Measurements from ENCODE around the gene ANKRD62.
"Not testable (repeated sequence)": the region's sequence is repeated elsewhere in the genome, so short reads cannot be mapped to it uniquely, and the experiment has no call there.

ANKRD62 gene

GRCh38 chr18:12101266-12101665 lies 7.6 kb downstream of the ANKRD62 start:
- DNase-seq = no peak

GRCh38 chr18:12102136-12102842 lies 8.6 kb downstream of the ANKRD62 start:
- no peak for DNase-seq

- DNase-seq = no peak
Measured at GRCh38 chr18:12106471-12106870, 12.8 kb downstream of the ANKRD62 start.

- DNase-seq = no peak
Measured at GRCh38 chr18:12109836-12110235, 16.2 kb downstream of the ANKRD62 start.

- no peak for DNase-seq
Measured at GRCh38 chr18:12113999-12114646, 20.5 kb downstream of the ANKRD62 start.

- no peak for DNase-seq
Measured at GRCh38 chr18:12119358-12119757, 25.7 kb downstream of the ANKRD62 start.

- DNase-seq = peak; percentile 17 to 31
Measured at GRCh38 chr18:12121175-12122042, 27.8 kb downstream of the ANKRD62 start.

GRCh38 chr18:12122043-12122389 lies 28.4 kb downstream of the ANKRD62 start:
- not testable (repeated sequence) for DNase-seq

- not testable (repeated sequence) for DNase-seq
Measured at GRCh38 chr18:12127647-12128046, 34.0 kb downstream of the ANKRD62 start.

GRCh38 chr18:12138831-12139230 lies 45.2 kb downstream of the ANKRD62 start:
- not testable (repeated sequence) for DNase-seq

GRCh38 chr18:12140866-12141265 lies 47.2 kb downstream of the ANKRD62 start:
- not testable (repeated sequence) for DNase-seq

- not testable (repeated sequence) for DNase-seq
Measured at GRCh38 chr18:12141778-12142177, 48.1 kb downstream of the ANKRD62 start.

GRCh38 chr18:12149431-12149830 lies 55.8 kb downstream of the ANKRD62 start:
- not testable (repeated sequence) for DNase-seq

GRCh38 chr18:12154361-12154760 lies 60.7 kb downstream of the ANKRD62 start:
- DNase-seq = peak; percentile 53 to 54

- no peak for DNase-seq
Measured at GRCh38 chr18:12155996-12156395, 62.4 kb downstream of the ANKRD62 start.

- no peak for DNase-seq
Measured at GRCh38 chr18:12159446-12159845, 65.8 kb downstream of the ANKRD62 start.

GRCh38 chr18:12162786-12163185 lies 69.1 kb downstream of the ANKRD62 start:
- DNase-seq = no peak

- DNase-seq = no peak
Measured at GRCh38 chr18:12165038-12165768, 71.6 kb downstream of the ANKRD62 start.
